OCI-LY1 (cell line): ENCODE data around the gene PSMA7.

Experiments used
- H2AFZ ChIP-seq: fragments of 200-600 bp; sonication (generic), shearing (Covaris generic); 2 replicates; pipeline ENCODE4 v1.6.0; 2014; ENCODE audit warnings: antibody characterized with exemption, mild to moderate bottlenecking, low read length
- H3F3A ChIP-seq: fragments of 200-600 bp; sonication (generic), shearing (Covaris generic); 2 replicates; pipeline ENCODE4 v1.6.0; 2014; ENCODE audit warnings: mild to moderate bottlenecking, antibody characterized with exemption, low read length, moderate library complexity; ENCODE audit not compliant: insufficient read depth
- H3K27ac ChIP-seq: fragments of 200-600 bp; sonication (generic); 2 replicates; pipeline ENCODE4 v1.5.1; 2014; ENCODE audit warnings: low read length, mixed run types, mild to moderate bottlenecking, low read depth; ENCODE audit not compliant: poor library complexity, severe bottlenecking
- H3K27me3 ChIP-seq: fragments of 200-600 bp; sonication (generic); 2 replicates; pipeline ENCODE4 v1.6.0; 2014; ENCODE audit warnings: antibody characterized with exemption, mild to moderate bottlenecking, low read length, moderate library complexity; ENCODE audit not compliant: insufficient read depth
- H3K36me3 ChIP-seq: fragments of 200-600 bp; sonication (generic); 2 replicates; pipeline ENCODE4 v1.6.1; 2014; ENCODE audit warnings: mild to moderate bottlenecking, antibody characterized with exemption, low read length, moderate library complexity, mixed read lengths; ENCODE audit not compliant: insufficient read depth
- H3K4me1 ChIP-seq: fragments of 200-600 bp; sonication (generic); 2 replicates; pipeline ENCODE4 v1.5.1; 2014; ENCODE audit warnings: mild to moderate bottlenecking, low read length, moderate library complexity; ENCODE audit not compliant: insufficient read depth, severe bottlenecking
- H3K4me2 ChIP-seq: fragments of 200-600 bp; sonication (generic), shearing (Covaris generic); 2 replicates; pipeline ENCODE4 v1.6.1; 2014; ENCODE audit warnings: low read length
- H3K4me3 ChIP-seq: fragments of 200-600 bp; sonication (generic); 2 replicates; pipeline ENCODE4 v1.5.1; 2014; ENCODE audit warnings: low read length, low read depth, mild to moderate bottlenecking, mixed read lengths; ENCODE audit not compliant: poor library complexity, severe bottlenecking
- H3K79me2 ChIP-seq: fragments of 200-600 bp; shearing (Covaris generic); 2 replicates; pipeline ENCODE4 v1.6.1; 2016; ENCODE audit warnings: mixed run types, low read length, mixed read lengths; ENCODE audit not compliant: insufficient read depth
- H3K9ac ChIP-seq: fragments of 200-600 bp; sonication (generic), shearing (Covaris generic); 2 replicates; pipeline ENCODE4 v1.6.1; 2014; ENCODE audit warnings: mild to moderate bottlenecking, low read length, mixed read lengths
- H3K9me2 ChIP-seq: fragments of 200-600 bp; sonication (generic), shearing (Covaris generic); 2 replicates; pipeline ENCODE4 v1.6.1; 2014; ENCODE audit warnings: low read depth, mild to moderate bottlenecking, low read length, mixed read lengths
- H3K9me3 ChIP-seq: fragments of 200-600 bp; shearing (Covaris generic); 2 replicates; pipeline ENCODE4 v1.6.1; 2014; ENCODE audit warnings: low read length, mixed read lengths
- H4K20me1 ChIP-seq: fragments of 200-600 bp; sonication (generic), shearing (Covaris generic); 2 replicates; pipeline ENCODE4 v1.6.0; 2016; ENCODE audit warnings: mild to moderate bottlenecking, low read length; ENCODE audit not compliant: insufficient read depth
- EZH2 ChIP-seq: fragments of 200-600 bp; sonication (generic), shearing (Covaris generic); IDR thresholded peaks from 2 replicates; pipeline ENCODE4 v1.8.0; 2017; ENCODE audit warnings: borderline replicate concordance, mixed run types, mild to moderate bottlenecking, antibody characterized with exemption, low read length, moderate library complexity, mixed read lengths
- TF ChIP-seq, protein P1 (sequence below): fragments of 200-600 bp; sonication (generic), shearing (Covaris generic); IDR thresholded peaks from 2 replicates; pipeline ENCODE4 v1.5.1; 2017; ENCODE audit warnings: mild to moderate bottlenecking, antibody characterized with exemption, low read length, moderate library complexity, mixed read lengths

The PSMA7 gene

DNA sequence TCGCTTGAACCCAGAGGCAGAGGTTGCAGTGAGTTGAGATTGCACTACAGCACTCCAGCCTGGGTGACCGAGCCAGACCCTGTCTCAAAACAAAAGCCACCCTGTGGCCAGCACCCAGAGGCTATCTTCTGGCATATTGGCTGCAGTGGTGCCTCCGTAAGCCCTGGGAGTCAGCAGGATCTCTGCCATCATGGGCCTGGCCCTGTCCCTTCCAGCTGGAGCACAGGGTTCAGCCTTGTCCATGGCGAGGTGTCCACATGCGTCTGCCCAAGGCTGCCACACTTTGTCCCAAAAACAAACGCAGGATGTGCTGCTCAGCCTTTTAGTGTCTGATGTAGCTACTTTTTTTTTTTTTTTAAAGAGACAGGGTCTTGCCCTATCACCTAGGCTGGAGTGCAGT is 24.3 kb upstream of the PSMA7 start:
- Histone ChIP-seq H4K20me1 (no peaks in the 10 kb centered on the region), H3K9me3 (no peaks in the 10 kb centered on the region), H3K79me2 (no peaks in the 10 kb centered on the region), H3F3A (no peaks in the 10 kb centered on the region), H3K9ac (no peak overlapping the region), H3K27ac (no peak overlapping the region), H3K36me3 (peaks cover 7% of the 10 kb centered on the region; the same call in 1 of the 2 replicates), H3K4me1 (no peaks in the 10 kb centered on the region), H3K27me3 (no peaks in the 10 kb centered on the region), H3K4me3 (no peak overlapping the region), H2AFZ (no peak overlapping the region), H3K4me2 (no peak overlapping the region), H3K9me2 (no peaks in the 10 kb centered on the region)
- TF ChIP-seq EZH2 = no peak
- TF ChIP-seq, protein P1, sequence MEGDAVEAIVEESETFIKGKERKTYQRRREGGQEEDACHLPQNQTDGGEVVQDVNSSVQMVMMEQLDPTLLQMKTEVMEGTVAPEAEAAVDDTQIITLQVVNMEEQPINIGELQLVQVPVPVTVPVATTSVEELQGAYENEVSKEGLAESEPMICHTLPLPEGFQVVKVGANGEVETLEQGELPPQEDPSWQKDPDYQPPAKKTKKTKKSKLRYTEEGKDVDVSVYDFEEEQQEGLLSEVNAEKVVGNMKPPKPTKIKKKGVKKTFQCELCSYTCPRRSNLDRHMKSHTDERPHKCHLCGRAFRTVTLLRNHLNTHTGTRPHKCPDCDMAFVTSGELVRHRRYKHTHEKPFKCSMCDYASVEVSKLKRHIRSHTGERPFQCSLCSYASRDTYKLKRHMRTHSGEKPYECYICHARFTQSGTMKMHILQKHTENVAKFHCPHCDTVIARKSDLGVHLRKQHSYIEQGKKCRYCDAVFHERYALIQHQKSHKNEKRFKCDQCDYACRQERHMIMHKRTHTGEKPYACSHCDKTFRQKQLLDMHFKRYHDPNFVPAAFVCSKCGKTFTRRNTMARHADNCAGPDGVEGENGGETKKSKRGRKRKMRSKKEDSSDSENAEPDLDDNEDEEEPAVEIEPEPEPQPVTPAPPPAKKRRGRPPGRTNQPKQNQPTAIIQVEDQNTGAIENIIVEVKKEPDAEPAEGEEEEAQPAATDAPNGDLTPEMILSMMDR = no peak

DNA sequence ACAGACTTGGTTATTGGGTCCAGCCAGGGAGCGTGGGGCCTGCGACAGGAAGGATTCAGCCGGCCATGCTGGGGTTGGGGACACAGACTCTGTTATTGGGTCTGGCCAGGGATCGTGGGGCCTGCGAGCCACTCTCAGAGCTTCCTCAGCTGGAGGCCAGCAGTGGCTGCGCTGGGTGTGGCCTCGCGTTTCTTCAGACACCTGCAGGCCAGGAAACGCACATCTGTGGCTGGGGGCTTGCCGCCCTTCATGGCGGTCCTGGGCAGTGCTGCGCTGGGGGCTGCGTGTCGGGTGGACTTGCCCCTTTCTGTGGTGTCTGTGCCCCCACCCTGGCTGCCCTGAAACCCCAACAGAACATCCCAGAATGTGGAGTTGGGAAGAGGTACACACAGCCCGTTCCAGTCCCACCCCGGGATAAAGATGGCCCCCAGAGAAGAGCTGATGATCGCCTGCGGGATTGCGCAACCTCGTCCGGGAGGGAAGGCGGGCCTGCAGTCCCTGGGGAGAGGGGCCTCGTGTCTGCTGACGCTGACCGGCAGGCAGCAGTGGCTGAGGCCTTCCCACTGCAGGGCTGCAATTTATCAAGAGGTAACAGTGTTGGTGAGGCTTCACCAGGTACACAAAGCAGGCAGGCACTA is 22.7 kb upstream of the PSMA7 start:
- no peaks in the 10 kb centered on the region for H3K4me1 ChIP-seq

DNA sequence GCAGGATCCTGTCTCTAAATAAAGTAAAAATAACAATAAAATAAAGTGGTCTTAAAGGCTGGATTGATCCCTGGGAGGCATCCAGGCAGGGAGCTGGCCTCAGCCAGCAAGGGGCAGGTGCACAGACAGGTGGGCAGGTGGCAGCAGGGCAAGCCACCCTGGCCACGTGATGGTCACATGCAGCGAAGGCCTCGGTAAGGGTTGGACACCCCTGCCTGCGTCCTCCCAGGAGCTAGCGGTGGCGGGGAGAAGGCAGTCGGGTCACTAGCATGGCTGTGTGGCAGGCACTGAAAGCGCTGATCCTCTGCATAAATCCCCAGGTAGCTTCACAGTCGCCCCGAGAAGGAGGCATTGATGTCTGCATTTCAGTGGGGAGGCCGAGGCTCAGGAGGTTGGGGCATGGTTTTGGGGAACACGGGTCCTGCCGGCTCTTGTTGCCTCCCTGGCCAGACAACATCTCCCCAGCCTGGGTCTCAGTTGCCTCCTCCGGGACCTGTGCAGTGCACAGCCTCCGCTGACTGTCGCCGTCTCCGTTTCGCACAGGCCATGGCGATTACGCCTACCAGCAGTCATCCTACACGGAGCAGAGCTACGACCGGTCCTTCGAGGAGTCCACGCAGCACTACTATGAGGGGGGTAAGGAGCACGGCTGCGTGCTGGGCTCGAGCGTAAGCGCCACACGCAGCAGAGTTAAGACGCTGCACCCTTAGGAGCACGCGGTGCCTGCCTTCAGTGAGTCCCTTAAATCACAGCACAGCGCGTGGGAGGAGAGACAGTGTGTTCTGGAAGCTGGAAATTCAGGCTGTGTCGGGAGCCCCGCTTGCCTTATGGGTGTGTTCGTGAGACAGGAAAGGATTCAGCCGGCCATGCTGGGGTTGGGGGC is 21.9 kb upstream of the PSMA7 start:
- no peak overlapping the region for H3K27ac ChIP-seq

More for the DNA sequence above, 22.7 kb upstream of the PSMA7 start:
- TF ChIP-seq, protein P1 = no peak
- TF ChIP-seq EZH2 = no peak
- Histone ChIP-seq H3K27ac (no peak overlapping the region), H2AFZ (no peak overlapping the region), H3F3A (no peaks in the 10 kb centered on the region), H3K9me3 (no peaks in the 10 kb centered on the region), H3K9ac (no peak overlapping the region), H3K9me2 (no peaks in the 10 kb centered on the region), H3K79me2 (no peaks in the 10 kb centered on the region), H3K36me3 (peaks cover 7% of the 10 kb centered on the region; the same call in 1 of the 2 replicates), H3K4me3 (no peak overlapping the region), H3K27me3 (no peaks in the 10 kb centered on the region), H4K20me1 (no peaks in the 10 kb centered on the region), H3K4me2 (no peak overlapping the region)

More for the DNA sequence above, 21.9 kb upstream of the PSMA7 start:
- Histone ChIP-seq H3K9me2 (no peaks in the 10 kb centered on the region), H3F3A (no peaks in the 10 kb centered on the region), H4K20me1 (no peaks in the 10 kb centered on the region), H3K9me3 (no peaks in the 10 kb centered on the region), H3K4me1 (no peaks in the 10 kb centered on the region), H3K36me3 (peaks cover 7% of the 10 kb centered on the region; the same call in 1 of the 2 replicates), H3K79me2 (no peaks in the 10 kb centered on the region), H3K4me3 (no peak overlapping the region), H3K4me2 (no peak overlapping the region), H3K9ac (no peak overlapping the region), H2AFZ (no peak overlapping the region), H3K27me3 (no peaks in the 10 kb centered on the region)
- no peak for TF ChIP-seq EZH2
- TF ChIP-seq, protein P1 = no peak
